ENCODE results near the gene KCNJ14. TPM values are rescaled to one million over a fixed set of nuclear protein-coding genes. Genes with fewer than 3 reads are reported as not detected.

The KCNJ14 gene
- total RNA-seq, 4 donors from 2014 or later: 0.57 to 1.3 (median 0.92) TPM

GRCh38 chr19:48511800-48512503 lies 56.6 kb downstream of the KCNJ14 start, which contains the start of gene LMTK3:
LMTK3 (minus strand) TSS chr19:48511835; CDS start chr19:48511576, 259 bp downstream.
- H3K9me3 ChIP-seq: no peaks in the 10 kb centered on the region
- intact Hi-C loops (cut with DNase I): no loop called here
- peaks cover 5 to 52% (median 11%) of the 10 kb centered on the region in 4 donors for H3K27me3 ChIP-seq
- DNase-seq: no peak
- 9 to 18% methylated on average over 16 to 27 of the region's 32 CpGs for WGBS, 2 donors
- peaks cover 14 to 43% (median 17%) of the 10 kb centered on the region in 3 donors for H3K4me1 ChIP-seq
- H3K36me3 ChIP-seq: no peaks in the 10 kb centered on the region
- no peak within 1 kb of the TSS for H3K27ac ChIP-seq
- TF ChIP-seq POLR2A (IDR thresholded peaks at IDR 0.05) (no peak), CTCF (IDR thresholded peaks at IDR 0.05) (no peak)
- H3K4me3 ChIP-seq: peak within 1 kb of the TSS; percentile 1 to 52 (median 17)

- peak overlapping the region in 3 of 4 donors; percentile 60 to 75 (median 66) for H3K4me3 ChIP-seq
- no peaks in the 10 kb centered on the region for H3K9me3 ChIP-seq
- TF ChIP-seq POLR2A (IDR thresholded peaks at IDR 0.05): no peak
- no peak for TF ChIP-seq CTCF (IDR thresholded peaks at IDR 0.05)
- 32 to 34% methylated on average over 19 of the region's 19 CpGs for WGBS, 2 donors
- H3K27me3 ChIP-seq: peaks cover 5 to 52% (median 11%) of the 10 kb centered on the region in 4 donors
- no peaks in the 10 kb centered on the region for H3K36me3 ChIP-seq
- DNase-seq: no peak
- H3K27ac ChIP-seq: no peak overlapping the region
- H3K4me1 ChIP-seq: peaks cover 14 to 43% (median 17%) of the 10 kb centered on the region in 3 donors
- intact Hi-C loops (cut with DNase I): no loop called here
Measured at GRCh38 chr19:48512504-48513288, 57.3 kb downstream of the KCNJ14 start.

GRCh38 chr19:48513289-48514122 lies 58.1 kb downstream of the KCNJ14 start:
- no peak for DNase-seq
- no peaks in the 10 kb centered on the region for H3K36me3 ChIP-seq
- peak overlapping the region; percentile 60 to 75 (median 63) for H3K4me3 ChIP-seq
- TF ChIP-seq POLR2A (IDR thresholded peaks at IDR 0.05) (peak in 1 of 4 donors; percentile 18), CTCF (IDR thresholded peaks at IDR 0.05) (no peak)
- WGBS, 2 donors: 3 to 4% methylated on average over 8 to 15 of the region's 54 CpGs
- H3K27me3 ChIP-seq: peaks cover 5 to 52% (median 11%) of the 10 kb centered on the region in 4 donors
- peaks cover 14 to 43% (median 17%) of the 10 kb centered on the region in 3 donors for H3K4me1 ChIP-seq
- H3K9me3 ChIP-seq: no peaks in the 10 kb centered on the region
- intact Hi-C loops (cut with DNase I): no loop called here
- peak overlapping the region in 3 of 4 donors; percentile 15 to 45 (median 33) for H3K27ac ChIP-seq

- WGBS, 2 donors: 35 to 46% methylated on average over 10 to 11 of the region's 11 CpGs
- TF ChIP-seq POLR2A (IDR thresholded peaks at IDR 0.05): no peak
- no peak for TF ChIP-seq CTCF (IDR thresholded peaks at IDR 0.05)
- no peak for DNase-seq
- Histone ChIP-seq H3K27me3 (peaks cover 5 to 50% (median 11%) of the 10 kb centered on the region in 4 donors), H3K4me3 (peak overlapping the region; percentile 60 to 75 (median 63)), H3K27ac (no peak overlapping the region), H3K4me1 (peaks cover 14 to 43% (median 17%) of the 10 kb centered on the region in 3 donors), H3K36me3 (no peaks in the 10 kb centered on the region), H3K9me3 (no peaks in the 10 kb centered on the region)
- intact Hi-C loops (cut with DNase I): no loop called here
Measured at GRCh38 chr19:48514123-48514458, 58.7 kb downstream of the KCNJ14 start.

Measured in esophagus squamous epithelium (tissue), 5 donors.